Hematopoietic multipotent progenitor cell (in vitro differentiated cells): ENCODE measurements around the gene ATOX1. TPM values are rescaled to one million over a fixed set of nuclear protein-coding genes. Genes with fewer than 3 reads are reported as not detected.
"Not testable (repeated sequence)": the region's sequence is repeated elsewhere in the genome, so short reads cannot be mapped to it uniquely, and the experiment has no call there.

Experiments
- DNase-seq, 3 donors: peaks; one replicate each; pipeline ENCODE4 v3.0.0-alpha.2; 2011 to 2015; ENCODE audit warnings: low read depth in 2 of 3, low spot score in 2 of 3
- small RNA-seq: library from RNA; depleted of rRNA; stranded (forward); fragments of <200 nt; gene quantifications from one replicate; pipeline ENCODE3, GENCODE V24; 2012
- total RNA-seq: library from RNA; depleted of rRNA; stranded (reverse); fragments of >200 nt; gene quantifications from one replicate; pipeline ENCODE4 v1.2.3, GENCODE V29; 2012

The ATOX1 gene
- total RNA-seq, 1 donor: 74.3 TPM

GRCh38 chr5:151700296-151700695, 58.1 kb downstream of the ATOX1 start:
- DNase-seq: no peak

- no peak for DNase-seq
Measured at GRCh38 chr5:151699071-151699901, 59.1 kb downstream of the ATOX1 start.

DNA sequence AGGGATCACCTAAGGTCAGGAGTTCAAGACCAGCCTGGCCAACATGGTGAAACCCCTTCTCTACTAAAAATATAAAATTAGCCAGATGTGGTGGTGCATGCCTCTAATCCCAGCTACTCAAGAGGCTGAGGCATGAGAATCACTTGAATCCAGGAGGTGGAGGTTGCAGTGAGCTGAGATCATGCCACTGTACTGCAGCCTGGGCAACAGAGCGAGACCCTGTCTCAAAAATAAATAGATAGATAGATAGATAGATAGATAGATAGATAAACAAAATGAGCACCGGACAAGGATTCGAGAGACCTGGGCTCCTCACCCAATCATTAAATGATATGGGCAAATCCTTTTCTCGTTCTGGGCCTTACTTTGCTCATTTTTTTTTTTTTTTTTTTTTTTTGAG, 60.4 kb downstream of the ATOX1 start:
- DNase-seq: not testable (repeated sequence)

- no peak for DNase-seq
Measured at GRCh38 chr5:151697452-151697851, 61.0 kb downstream of the ATOX1 start.

GRCh38 chr5:151696470-151697061, 61.9 kb downstream of the ATOX1 start:
- no peak for DNase-seq

GRCh38 chr5:151695464-151695863, 63.0 kb downstream of the ATOX1 start:
- no peak for DNase-seq

- DNase-seq: no peak
Measured at GRCh38 chr5:151694035-151694485, 64.4 kb downstream of the ATOX1 start.

Small RNAs within 50 kb of the gene (small RNA-seq; reads per million reads assigned to genes)
- gene RN7SKP232: not detected

Other genes with a start within 250 kb of the ATOX1 start
- under 0.01 TPM for gene FAT2, start 167.3 kb downstream of the ATOX1 start, total RNA-seq
- gene SPARC, start 71.7 kb downstream of the ATOX1 start, total RNA-seq: 112 TPM
- 78.6 TPM for gene G3BP1, start 13.3 kb upstream of the ATOX1 start, total RNA-seq
- not detected for gene GLRA1, start 166.2 kb upstream of the ATOX1 start, total RNA-seq